GM21619 (cell line): ENCODE results near the gene ZNF519.

Experiments
- ATAC-seq: cut with Tn5 transposase; IDR thresholded peaks from one replicate; pipeline ENCODE4 v1.9.1; 2021; ENCODE audit not compliant: unreplicated experiment

Gene ZNF519

DNA sequence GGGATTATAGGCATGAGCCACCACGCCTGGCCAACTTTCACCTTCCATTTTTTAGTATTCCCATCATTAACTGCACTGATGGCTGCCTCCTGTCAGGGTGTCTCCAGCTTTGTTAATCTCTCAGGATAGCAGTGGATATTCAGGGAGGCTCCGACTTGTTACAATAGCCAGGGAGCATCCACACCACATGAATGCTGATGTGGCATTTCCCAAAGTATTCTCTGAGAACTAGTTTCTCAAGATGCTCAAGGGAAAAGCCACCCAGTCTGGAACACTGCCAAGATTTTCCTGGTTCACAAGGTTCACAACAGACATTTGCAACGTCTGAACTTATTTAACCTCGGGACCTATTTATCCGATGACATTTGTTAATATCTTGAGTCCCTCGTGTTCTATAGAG, 33.8 kb downstream of the ZNF519 start:
- no peak for ATAC-seq

DNA sequence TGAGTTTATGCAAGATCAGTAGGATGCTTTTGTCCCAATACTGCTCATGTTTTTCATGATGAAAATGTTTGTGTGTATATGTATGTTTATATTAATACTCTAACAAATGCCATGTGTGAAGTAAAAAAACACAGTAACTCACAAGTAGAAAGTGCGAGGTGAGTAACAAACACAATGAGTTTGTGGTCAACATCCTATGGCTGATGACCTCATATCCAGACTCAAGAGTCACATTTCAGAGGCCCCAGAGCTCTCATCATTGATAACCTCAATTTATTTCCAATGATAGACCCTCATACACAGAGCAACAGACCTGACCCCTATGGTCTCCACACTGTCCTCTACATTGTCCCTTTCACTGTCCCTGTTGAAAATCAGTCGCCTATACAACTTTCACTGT, 34.5 kb downstream of the ZNF519 start:
- no peak for ATAC-seq

DNA sequence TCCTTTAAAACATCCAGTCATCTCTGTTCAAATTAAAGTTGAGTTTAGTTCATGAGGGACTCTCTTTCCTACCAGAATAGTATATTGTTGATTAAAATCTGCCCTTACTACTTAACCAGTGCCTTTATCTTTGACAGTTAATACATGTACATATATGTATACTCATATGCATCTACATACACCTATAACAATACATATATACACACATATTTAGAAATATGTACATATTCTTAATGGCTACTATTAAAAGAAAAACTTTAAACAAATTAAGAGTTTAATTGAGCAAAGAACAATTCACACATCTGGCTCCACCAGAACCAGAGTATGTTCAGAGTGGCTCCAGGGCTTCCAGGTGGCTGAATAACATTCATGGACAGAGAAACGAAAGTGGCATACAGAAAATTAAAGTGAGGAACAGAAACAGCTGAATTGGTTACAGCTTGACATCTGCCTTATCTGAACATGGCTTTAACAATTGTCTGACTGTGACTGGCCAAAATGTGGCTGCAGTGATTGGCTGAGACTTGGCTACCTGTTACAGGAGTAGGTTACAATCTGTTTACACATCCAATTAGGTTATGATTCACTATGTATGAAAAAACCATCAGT, 38.8 kb downstream of the ZNF519 start:
- ATAC-seq: no peak

DNA sequence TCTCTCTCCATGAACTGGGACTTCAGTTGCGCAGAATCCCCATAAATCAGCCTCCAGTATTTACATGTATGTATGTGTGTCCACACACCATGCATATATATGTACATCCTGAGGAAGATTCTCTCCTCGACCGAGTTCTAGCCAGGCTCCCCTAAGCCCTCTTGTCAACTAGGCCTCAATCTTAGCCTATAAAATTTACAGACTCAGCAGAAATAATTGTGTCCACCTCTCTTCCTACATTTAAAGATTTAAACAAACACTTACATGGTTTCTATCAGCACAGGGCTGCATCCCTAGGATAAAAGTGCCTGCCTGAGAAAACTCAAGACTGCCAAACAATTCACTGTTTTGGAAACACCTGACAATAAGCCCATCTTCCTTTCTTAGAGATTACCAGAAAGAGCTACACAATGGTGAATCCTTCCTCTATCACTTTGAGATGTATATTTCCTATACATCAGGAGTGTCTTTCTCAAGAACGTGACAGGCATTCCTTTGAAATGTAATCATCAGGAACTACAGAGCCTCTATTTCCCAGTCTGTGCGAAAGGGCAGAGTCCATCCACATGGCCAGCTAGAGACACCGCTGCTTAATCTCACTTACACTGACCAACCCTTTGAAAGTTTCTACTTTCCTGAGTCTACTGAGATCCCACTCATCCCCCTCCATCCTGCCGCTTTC, 39.5 kb downstream of the ZNF519 start:
- ATAC-seq: no peak

DNA sequence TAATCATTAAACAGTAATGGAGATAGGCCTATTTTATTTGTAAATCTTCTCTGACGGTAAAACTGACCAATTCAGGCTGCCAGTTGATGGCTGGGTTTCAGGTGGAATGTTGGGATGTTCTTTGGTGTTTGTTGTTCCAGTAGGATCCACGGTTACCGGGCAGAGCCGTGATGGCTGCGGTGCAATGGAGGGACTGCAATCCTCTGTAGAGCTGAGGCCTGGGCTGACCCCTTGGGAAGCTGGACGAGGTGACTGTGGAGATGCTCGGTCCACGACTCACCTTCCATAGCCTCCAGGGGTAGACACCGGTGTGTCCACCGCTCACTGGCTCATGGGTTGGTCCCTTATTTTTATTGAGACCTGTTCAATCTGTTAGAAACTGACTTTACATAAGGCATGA, 42.5 kb downstream of the ZNF519 start:
- no peak for ATAC-seq

DNA sequence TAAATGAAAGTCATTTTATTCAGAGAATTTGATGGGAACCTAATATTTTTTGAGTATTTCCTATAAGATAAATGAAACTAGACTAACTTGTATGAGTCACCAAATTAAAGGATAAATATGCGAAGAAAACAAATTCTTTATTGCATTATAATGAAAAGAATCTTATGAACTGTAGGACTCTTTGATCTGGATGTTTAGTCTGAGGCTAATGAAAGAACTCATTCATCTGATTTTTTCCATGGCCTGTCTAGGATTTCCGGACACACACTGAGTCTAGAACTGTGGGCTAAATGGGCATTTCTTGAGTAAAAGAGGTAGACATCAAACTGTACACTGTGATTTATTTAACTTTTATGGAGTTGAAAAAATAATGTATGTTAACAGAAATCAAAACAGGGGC, 43.0 kb downstream of the ZNF519 start:
- ATAC-seq: no peak

DNA sequence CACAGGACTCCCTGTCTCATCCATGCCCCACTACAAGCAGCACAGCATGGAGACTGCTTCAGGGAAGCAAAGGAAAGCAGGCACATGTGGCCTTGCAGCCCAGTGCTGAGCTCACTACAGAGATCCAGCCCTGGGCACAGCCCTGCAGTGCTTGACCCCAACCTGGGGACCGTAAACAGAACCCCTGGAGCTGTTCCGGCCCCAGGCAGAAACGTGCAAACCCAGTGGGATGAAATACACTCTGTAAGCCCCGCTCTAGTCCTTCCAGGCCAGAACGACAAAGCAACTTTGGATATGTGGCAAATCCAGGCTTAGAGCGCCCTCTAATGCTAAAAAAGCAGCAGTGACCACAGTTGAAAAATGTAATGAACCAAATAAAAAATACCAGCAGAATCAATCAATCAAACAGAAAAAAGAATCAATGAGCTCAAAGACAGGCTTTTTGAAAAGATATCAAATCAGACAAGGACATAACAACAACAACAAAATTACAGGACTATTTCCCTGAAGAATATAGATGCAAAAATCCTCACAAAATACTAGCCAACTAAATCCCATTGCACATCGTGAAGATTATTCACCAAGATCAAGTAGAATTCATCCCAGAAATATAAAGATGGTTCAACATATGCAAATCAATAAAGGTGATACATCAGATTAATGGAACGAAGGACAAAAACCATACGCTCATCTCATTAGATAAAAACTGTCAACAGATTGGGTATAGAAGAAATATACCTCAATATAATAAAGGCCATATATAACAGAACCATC, 45.6 kb downstream of the ZNF519 start:
- ATAC-seq: no peak

DNA sequence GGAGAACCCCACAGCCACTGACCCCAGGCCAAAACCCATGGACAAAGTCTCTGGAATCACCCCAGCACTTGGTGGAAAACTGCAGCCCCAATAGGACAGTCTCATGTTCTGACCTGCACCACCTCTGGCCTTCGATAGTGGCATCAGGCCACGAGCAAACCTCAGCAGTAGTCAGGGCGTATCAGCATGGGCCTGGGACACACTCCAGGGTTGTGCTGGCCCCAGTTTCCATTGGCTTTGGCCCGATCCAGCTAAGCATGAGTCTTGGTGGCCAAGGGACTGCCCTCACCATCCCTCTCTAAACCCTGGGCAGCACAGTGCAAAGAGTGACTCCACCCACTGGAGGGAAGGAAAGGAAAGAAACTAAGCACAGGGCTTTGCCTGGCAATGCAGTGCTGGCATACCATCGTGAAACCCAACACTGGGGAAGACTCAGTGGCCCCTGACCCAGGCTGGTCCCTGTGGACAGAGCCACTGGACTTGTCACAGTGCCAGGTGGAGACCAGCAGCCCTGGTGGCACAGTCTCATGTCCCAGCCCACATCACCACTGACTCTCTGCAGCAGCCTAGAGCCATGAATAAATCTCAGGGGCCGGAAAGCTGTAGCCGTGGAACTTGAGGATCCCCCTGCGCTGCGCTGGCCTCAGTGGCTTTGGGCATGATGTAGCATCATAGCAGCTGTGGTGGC, 46.3 kb downstream of the ZNF519 start:
- no peak for ATAC-seq

DNA sequence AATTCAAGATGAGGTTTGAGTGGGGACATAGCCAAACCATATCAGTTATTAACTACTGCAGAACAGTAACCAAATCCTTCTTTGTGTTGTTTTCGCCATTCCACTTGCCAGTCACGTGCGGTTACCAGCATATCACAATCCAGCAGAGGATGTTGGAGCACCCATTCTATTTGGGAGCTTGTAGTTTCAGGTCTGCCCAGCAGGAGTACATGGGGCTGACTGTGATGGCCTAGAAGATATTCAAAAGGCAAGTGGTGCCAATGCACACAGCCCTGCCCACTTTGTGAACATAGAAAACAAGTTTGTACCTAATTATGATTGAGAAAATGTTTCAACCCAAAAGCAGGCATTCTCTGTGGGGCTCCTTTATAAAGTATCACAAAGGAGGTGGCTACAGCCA, 57.0 kb downstream of the ZNF519 start:
- no peak for ATAC-seq

DNA sequence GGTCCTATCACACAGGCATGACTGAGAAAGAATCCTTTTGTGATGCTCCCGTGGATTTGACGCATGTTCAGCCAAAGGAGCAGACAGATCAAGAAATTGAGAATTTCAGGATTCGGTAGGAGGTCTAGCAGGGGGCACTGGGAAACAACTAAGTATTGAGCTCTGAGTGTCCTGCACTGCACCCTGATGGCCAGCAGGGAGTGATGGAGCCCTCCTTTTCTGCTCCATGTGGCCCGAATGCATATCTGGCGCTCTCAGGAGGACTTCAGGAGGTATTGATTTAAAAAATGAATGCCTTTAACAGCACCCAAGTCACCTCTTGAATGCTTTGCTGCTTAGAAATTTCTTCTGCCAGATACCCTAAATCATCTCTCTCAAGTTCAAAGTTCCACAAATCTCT, 58.0 kb downstream of the ZNF519 start:
- ATAC-seq: no peak

DNA sequence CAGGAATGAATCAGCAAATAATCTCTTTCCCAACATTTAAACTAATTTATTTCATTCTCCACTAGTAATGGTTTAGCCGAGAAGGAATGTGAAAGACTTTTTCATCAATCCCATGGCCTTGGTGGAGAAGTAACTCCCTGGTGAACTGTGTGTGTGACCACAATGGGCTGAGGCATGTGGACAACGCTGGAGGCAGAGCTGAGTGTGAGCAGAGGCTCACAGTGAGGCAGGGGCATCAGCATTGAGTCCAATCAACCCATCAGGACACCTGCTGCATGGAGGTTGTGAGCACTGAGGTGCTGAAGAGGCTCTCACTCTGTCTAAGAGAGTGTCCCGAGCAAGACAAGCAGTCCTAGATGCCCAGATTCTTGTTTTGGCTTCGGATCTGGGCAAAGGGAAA, 78.6 kb downstream of the ZNF519 start:
- ATAC-seq: no peak
